Astrocyte of the hippocampus (primary cell): ENCODE data around the gene AGPAT3.
A peak's percentile ranks its signal among the peaks of the same experiment; 100 is the strongest.

Experiments used
- DNase-seq: peaks from one replicate; pipeline ENCODE4 v3.0.0; 2011; ENCODE audit warnings: low read depth, low spot score

The AGPAT3 gene

DNA sequence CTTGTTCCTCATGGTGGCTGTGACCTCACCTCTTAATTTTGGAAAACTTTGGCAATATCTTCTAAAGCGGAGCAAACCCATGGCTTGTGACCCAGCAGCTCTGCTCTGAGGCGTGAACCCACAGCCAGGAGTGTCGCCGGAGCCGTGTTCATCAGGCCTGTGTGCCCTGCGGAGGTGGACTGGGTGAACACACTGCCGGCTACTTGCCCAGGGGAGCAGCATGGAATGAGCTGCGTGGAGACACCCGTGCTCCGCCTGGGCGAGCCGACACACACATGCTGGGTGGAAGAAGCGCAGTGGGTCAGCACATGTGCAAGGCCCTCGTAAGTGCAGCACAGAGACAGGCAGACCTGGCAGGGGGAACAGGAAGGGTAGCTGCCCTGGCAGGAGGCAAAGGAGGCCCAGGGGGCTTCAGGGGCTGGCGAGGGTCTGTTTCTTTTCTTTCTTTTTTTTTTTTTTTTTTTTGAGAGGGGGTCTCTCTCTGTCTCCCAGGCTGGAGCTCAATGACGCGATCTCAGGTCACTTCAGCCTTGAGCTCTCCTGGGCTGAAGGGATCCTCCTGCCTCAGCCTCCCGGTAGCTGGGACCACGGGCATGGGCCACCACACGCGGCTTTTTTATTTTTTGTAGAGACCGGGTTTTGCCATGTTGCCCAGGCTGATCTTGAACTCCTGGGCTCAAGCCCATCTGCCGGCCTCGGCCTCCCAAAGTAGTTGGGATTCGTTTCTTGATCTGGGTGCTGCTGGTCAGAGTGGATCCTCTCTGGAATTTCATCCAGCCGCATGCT, 41.8 kb downstream of the AGPAT3 start:
- DNase-seq: no peak

DNA sequence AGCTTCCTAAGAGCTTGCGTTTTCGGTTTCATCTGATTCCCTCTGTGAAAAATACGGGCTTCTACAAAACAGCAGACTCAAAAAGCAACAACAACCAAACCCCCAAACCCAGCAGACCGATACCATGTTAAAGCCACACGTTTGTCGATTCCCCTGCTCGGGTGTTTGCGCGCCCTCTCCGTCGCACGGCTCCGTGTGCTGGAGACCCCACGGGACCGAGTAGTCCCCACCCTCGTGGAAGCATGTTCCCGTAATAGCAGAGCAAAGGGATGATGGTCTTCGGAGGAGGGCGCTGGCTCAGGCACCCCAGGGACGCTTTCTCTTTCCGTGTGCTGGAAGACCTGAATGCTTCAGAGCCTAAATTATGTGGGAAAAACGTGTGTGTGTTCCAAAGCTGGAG, 42.7 kb downstream of the AGPAT3 start:
- no peak for DNase-seq

DNA sequence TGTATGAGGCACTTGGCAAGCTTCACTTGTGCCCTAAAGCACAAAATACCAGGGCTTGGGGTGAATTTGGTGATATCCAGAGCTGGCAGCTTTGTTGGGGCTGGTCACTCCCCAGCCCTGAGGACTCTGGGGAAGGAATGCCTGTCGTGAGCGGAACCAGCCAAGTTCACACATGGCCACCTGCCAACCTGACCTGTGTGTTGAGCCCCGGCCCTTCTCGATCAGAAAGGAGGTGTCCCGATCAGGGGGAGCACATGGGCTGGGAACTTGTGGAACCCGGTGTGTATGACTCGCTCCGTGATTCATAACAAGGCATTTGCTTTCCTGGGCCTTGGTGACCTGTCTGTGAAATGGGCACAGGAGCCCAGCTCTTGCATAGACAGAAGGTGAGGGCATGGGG, 43.1 kb downstream of the AGPAT3 start:
- peak; percentile 67 for DNase-seq

DNA sequence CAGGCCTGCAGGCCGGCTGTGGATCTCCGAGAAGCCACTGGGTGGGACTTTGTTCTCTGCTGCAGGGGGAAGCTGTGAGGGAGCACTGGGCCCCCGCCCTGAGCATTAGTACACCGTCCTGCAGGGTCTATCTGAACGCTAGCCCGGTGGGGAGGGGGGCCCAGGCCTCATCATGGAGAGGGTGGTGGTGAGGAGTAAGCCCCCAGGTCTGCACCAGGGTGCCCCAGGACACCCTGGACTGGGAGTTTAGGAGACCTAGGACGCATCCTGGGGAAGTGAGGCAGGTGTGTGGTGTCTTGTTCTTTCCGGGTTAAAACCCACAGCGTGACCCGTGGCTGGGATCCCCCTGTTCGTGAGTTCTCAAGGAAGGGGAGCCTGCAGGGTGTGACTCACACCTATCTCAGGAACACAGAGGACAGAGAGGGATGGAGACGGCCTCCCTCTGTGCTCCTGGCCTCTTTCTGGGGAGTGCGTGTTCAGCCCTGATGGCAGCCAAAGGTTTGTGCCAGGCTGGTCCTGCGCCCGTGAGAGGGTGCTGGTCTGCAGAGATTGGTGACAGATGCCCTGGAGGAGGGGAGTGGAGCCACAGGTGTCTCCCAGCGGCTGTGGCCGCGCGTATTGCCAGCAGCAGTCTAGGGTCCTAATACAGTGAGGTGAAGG, 44.8 kb downstream of the AGPAT3 start:
- no peak for DNase-seq

DNA sequence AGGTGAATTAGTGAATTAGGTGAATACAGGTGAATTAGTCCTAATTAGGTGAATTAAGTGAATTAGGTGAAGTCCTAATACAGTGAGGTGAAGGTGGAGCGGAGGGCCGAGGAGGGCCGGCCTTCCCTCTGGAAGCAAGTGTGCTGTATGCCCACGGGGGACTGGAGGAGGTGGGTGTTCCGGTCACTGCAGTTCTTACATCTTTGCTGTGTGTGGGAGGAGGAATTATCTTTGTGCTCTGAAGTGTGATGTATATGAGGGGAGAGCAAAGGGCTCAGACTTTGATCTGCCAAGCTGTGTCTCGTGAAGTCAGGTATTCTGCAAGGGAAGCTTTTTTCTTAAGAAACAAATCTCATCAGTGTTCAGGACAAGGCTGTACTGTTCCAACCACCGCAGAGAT, 45.4 kb downstream of the AGPAT3 start:
- no peak for DNase-seq

DNA sequence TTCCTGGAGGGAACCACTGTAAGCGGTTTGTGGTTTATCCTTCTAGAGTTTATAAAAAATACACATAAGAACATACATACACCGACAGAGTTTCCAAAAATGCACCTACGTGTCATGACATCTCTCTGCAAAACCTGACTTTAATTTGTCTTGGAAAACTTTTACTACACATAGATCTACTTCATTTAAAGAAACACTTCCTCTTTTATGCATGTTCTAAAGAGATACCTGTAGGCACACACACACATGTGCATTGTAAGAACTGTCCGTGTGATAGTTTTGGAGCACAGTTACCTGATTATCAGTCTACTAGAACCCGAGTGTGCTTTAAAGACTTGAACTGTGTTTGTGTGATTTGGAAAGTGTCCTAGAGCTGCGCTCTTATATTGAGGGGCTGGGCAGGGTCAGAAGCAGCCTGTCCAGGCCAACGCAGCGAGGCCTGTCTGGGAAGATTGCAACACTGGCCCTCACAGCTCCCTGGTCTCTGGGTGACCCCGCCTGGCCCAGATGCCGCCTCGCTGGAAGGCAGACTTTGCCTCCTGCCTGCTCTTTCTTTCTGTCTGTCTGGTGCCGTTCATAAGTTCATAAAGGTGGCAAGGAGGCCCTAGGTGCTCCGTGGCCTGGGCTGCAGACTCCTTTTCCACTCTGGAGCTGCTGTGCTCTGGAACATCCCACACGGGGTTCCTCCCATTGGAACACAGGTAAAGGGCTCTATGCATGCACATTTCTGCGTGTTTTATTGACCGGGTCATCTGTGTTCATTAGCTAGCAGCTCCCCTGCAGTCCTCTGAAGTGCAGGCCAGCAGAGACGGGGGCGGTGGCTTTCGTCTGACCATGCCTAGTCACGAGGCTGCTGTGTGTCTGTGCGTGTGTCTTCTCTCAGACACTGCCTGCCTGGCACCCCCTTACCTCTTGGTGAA, 46.3 kb downstream of the AGPAT3 start:
- no peak for DNase-seq

DNA sequence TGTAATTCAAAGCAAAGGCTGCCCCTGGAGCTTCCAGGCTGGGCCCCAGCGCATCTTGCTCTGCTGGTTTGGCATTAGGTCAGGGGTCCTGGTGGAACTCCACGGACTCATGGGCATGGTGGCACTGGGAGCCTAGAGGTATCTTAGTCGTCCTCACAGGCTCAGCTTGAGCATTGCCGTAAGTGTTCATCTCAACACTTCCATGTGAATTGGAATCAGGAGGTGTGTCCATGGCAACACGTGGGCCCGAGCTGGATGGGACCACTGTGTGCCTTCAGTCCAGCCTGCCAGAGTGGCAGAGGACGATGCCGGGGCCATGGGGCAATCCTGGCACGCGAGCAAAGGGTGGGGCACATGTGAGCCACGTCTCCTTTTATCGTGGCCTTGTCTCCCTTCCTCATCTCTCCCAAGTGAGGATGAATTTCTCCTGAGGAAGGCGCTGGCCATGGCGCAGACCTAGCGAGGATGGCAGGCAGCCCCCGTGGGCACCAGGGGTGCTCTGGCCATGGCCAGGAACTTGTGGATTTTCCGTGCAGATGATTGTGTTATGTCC, 47.0 kb downstream of the AGPAT3 start:
- DNase-seq: no peak

DNA sequence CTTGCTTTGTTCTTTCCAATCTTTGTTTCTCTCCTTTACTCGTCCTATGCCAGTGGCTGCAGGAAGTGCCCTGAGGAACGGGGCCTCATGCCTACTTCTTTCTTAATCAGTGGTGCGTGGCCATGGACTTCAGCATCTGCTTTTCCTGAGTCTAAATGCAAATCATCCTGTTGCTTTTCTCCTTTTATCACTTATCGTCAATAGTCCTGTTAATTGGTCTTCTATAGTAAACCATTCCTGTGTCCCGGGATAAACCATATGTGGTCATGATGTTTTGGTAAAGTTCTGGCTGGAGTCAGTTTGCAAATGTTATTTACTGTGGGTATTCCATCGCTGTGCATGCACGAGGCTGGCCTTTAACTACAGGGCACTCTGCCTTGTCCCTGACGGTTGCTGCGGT, 47.5 kb downstream of the AGPAT3 start:
- no peak for DNase-seq

DNA sequence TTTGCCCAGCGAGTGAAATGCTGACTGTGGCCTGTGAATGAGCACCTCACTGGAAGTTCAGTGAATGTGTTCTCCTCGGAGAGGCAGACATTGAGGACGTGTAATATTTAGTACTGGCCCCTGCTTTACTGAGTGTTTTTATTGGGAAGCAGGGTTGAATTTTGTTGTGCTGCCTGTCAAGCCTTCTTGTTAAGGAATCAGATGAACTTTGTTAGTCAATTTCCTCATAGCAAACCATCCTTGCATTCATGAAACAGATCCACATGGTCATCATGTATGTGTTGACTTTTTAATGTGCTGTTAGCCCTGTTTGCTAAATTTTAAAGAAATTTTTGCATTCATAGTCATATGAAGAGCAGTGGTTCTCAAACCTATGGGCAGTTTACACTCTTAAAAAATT, 47.9 kb downstream of the AGPAT3 start:
- no peak for DNase-seq

DNA sequence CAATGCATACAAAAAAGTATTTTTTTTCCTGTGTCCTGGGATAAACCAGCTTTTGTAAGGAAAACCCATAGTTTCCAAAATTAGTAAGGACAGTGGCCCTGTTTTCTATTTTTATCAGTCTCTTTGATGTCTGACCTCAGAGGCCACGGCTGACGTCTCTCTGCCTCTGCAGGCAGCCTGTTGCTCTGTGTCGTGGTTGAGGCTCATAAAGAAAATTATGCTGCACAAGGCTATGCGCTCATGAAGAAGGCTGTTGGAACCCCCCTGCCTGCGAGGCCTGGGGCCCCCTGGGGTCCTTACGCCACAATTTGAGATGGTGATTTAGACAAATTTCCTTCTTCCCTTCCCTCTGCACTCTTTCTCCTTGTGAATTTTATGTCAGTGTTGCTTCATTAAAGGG, 48.9 kb downstream of the AGPAT3 start:
- DNase-seq: peak; percentile 32

DNA sequence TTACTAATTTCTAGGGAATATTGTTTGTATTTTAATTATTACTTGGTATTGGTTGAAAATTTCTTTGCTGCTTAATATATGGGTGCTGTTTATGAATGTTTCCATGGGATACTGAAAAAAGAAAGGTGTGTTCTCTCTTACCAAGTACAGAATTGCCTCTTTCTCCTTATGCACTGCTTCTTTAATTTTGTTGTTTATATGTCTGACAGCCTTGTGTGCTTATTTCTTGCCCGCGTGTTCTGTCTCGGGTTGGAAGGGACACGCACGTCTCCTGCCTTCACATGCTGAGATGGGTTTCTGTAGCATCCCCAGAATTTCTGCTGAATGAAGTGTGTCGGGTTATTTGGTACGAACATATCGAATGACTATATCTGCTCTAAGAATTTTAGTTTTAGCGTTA, 51.1 kb downstream of the AGPAT3 start:
- no peak for DNase-seq

DNA sequence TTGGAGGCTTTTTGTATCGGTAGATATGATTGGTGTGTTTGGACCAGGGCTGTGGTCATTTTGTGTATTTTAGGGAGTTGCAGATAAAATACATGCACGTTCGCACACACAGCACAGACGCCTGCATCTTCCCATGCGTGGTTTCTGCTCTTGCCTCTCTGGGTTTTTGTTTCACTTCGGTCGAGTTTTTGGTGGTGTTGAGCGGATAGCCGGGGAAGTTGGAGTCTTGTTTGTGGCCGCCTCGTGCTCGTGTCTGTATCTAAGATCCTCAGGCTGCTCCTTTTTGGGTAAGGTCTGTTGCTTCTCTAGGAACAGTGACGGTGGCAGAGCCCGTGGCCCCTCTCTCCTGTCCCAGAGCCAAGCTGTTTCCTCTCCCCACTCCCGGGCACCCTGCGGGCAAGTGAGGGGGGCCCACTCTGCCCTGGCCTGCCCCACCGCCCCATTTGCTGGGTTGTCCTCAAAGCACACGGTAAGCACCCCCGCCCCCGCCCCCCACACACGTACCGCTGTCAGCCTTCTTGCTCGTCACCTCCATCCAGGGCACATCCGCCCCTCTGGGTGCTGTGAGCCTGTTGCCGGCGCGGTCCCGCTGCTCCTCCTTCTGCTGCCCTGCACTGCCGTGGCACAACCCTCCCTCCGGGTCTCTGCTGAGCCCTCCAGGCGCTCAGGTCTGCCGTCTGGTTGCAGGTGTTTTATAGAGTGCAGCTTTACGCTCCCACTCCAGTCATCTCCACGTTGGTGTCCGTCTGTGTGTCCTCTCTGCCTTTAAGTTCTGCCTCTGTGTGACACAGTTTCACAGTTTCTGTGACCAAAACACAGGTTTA, 51.9 kb downstream of the AGPAT3 start:
- DNase-seq: no peak

DNA sequence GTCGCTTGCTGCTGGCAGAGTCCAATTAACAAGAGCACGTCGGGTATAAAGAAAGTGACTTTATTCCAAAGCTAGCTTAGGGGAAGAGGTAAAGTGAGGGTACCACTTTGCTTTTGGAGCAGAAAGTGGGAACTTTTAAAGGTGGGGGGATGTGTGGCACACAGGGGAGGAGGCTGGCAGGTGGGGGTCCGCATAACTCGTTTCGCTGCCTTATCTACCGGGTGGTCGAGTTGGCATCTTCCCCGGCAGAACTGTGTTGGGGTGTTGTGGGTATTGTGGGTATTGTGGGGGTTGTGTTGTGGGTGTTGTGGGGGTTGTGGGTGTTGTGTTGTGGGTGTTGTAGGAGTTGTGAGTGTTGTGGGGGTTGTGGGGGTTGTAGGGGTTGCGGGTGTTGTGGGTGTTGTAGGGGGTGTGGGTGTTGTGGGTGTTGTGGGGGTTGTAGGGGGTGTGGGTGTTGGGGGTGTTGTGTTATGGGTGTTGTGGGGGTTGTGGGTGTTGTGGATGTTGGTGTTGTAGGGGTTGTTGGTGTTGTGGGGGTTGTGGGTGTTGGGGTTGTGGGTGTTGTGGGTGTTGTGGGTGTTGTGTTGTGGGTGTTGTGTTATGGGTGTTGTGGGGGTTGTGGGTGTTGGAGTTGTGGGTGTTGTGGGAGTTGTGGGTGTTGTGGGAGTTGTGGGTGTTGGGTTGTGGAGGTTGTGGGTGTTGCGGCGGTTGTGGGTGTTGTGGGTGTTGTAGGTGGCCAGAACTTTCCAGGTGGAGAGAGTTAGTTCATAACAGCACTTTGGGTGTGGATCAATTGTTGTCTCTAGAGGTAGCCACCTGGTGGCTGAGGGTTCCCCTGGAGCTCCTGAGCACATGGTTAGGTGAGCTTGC, 52.7 kb downstream of the AGPAT3 start:
- no peak for DNase-seq

DNA sequence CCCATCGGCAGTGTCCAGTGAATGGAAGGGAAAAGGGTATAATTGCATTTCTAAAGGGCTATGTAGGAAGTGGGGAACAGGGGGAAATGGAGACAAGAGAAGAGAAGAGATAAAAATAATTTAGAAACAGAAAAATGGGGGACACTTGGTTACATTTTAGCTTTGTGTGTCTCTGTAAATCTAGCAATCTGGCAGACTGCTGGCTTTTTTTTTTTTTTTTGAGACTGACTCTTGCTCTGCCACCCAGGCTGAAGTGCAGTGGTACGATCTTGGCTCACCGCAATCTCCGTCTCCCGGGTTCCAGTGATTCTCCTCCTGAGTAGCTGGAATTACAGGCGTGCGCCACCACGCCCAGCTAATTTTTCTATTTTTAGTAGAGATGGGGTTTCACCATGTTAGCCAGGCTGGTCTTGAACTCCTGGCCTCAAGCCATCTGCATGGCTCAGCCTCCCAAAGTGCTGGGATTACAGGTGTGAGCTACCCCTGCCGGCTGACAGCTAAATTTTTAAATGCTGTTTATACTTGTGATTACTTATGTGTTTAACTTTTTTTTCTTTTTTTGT, 53.4 kb downstream of the AGPAT3 start:
- no peak for DNase-seq

DNA sequence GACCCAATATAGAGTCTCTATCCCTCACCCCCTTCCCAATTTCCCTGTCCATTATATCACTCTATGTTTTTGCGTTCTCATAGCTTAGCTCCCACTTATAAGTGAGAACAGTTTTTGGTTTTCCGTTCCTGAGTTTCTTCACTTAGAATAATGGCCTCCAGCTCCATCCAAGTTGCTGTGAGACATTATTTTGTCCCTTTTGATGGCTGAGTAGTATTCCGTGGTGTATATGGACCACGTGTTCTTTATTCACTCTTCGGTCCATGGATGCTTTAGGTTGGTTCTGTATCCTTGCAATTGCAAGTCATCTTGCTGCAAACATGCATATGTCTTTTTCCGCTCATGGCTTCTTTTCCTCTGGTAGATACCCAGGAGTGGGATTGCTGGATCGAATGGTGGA, 54.3 kb downstream of the AGPAT3 start:
- DNase-seq: no peak

DNA sequence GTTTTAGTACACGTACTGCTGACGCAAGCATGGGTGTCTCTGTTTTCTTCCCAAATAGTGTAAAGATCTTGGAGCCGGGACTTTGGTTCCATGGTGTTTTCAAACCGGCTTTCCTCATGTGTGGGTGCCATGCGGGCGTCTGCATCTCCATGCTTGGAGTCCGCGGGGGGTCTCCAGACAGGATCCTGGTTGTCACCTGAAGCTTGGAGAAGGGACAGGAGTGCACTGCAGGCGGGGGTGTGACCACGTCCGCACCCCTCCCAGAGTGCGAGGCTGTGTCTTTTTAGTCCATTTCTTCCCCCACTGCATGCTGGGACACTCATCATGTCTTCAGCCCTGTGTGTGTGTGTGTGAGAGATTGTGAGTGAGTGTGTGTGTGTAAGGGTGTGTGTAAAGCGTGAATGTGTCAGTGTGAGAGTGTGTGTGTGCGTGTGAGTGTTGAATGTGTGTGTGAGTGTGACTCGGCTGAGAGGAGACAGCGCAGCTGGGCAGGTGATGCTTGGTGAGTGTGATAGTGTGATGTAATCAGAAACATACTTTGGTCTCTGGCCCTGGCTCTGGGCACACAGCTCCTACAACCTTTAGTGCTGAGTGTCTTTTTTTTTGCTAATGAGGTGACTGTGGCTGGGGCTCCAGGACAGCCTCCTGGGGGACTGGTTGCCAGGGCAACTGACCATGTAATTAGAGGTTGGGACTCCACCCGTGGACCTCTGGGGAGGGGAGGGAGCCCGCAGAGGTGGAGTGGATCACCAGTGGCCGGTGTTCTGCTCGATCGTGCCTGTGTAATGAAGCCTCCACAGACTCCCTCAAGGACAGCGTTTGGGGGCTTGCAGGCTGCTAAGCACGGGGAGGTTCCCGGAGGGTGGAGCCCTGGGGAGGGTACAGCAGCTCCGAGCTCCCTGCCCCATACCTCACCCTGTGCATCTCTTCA, 55.1 kb downstream of the AGPAT3 start:
- DNase-seq: no peak

DNA sequence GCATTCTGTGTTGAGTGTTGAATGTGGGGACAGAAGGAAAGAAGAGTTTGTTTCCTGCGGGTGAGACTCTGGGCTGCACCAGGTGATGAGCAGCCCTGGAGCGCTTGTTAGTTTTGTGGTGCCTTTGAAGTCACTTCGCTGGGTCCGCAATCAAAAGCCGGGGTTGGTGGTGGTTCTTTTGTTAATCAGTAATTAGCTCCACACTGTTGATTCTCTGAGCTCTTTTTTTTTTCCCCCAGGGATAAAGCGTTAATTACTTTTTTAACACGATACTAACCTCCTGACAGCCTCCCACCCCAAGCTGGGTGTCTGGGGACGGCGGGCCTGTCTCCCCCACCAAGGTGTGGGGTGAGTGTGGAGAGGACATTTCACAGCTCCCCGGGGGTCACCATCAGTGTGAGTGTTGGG, 56.6 kb downstream of the AGPAT3 start:
- DNase-seq: no peak

DNA sequence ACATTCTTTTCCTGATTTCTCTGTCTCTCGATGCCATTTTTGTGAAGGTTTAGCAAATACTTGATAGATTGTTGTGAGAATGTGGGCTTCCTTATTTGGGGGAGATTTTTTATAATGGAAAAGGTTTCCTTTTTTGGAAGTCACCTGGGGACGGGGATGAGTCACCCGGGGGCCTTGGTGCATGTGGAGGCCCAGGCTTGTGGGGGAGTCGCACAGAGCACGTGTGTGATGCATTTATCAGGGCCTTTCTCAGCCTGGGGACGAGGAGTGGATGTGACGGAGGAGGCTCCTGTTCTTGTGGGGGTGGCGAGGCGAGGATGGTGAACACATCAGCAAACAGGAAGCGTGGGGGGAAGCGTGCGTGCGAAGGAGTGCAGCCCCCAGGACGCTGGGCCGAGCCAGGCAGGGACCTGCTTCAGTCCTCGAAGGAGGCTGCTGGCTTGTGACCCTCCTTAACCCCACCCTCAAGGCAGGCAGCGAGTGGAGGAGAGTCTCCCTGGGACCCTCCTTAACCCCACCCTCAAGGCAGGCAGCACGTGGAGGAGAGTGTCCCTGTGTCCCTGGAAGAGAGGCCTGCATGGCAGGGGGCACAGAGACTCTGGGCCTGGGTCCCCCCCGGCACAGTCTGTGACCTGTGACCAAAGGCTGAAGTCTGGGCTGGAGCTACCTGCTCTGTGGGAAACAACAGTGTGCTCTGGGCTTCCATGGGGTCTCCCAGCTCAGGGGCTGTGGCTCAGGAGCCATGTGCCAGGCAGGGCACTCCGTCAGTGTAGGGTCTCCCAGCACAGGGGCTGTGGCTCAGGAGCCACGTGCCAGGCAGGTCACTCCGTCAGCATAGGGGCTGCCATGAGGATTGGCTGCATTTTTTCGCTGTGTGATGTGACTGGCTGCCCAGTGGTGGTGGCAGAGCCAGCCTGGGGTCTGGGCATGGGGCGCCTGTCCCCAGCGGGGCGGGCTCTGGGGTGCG, 57.2 kb downstream of the AGPAT3 start:
- no peak for DNase-seq
